Gastrocnemius medialis (tissue), 4 donors: ENCODE results near the gene ERC1.

ENCODE experiments used
- CTCF ChIP-seq, 5 experiments: fragments of 450-650 bp in 3 of 5; fragments of 200-600 bp in 2 of 5; sonication (generic) in 2 of 5; IDR thresholded peaks in 4 of 5; conservative IDR thresholded peaks in 1 of 5; 1 replicate in 4 of 5; 2 replicates in 1 of 5; pipeline ENCODE4 v1.5.1; 2016 to 2019; ENCODE audit warnings: antibody characterized with exemption in 5 of 5, mild to moderate bottlenecking in 3 of 5, moderate library complexity in 3 of 5
- POLR2A ChIP-seq, 2 donors: fragments of 450-650 bp; IDR thresholded peaks; one replicate each; pipeline ENCODE4 v1.6.1; 2017; ENCODE audit warnings: antibody characterized with exemption in 2 of 2, mild to moderate bottlenecking in 2 of 2, moderate library complexity in 2 of 2

GRCh38 chr12:1006255-1006654, 15.2 kb downstream of the ERC1 start:
- no peak for TF ChIP-seq CTCF (IDR thresholded peaks at IDR 0.05 in 4 of 5, conservative IDR thresholded peaks at IDR 0.05 in 1 of 5)
- TF ChIP-seq POLR2A (IDR thresholded peaks at IDR 0.05): no peak
